GM20000 (cell line): Measurements from ENCODE around the gene HLA-DQA2.

Source experiments
- DNase-seq: peaks from one replicate; pipeline ENCODE4 v3.0.0; 2012; ENCODE audit warnings: low spot score
- TF ChIP-seq, protein P1 (sequence below): IDR thresholded peaks from 2 replicates; pipeline ENCODE4 v1.5.1; 2012; ENCODE audit warnings: mild to moderate bottlenecking, control low read depth; ENCODE audit errors: extremely low read depth, missing control alignments

The HLA-DQA2 gene

DNA sequence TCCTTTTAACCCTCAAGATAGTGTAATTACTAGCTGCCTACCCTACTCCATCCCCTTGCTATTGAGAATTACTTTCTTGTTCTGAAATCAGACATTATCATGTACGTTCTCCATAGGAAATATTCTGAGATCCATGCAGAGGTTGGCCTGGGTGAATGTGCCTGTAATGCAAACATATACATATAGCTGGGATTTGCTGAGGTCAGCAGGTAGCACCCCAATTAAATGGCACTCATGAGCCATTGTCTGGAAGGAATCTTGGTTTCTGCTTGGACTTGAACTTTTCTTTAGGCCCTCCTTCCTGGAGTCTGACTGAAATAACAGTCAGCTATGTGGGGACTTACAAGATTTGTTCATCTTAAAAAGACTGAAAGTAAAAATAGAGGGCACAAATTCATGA, 18.5 kb downstream of the HLA-DQA2 start:
- no peak for DNase-seq
- TF ChIP-seq, protein P1, sequence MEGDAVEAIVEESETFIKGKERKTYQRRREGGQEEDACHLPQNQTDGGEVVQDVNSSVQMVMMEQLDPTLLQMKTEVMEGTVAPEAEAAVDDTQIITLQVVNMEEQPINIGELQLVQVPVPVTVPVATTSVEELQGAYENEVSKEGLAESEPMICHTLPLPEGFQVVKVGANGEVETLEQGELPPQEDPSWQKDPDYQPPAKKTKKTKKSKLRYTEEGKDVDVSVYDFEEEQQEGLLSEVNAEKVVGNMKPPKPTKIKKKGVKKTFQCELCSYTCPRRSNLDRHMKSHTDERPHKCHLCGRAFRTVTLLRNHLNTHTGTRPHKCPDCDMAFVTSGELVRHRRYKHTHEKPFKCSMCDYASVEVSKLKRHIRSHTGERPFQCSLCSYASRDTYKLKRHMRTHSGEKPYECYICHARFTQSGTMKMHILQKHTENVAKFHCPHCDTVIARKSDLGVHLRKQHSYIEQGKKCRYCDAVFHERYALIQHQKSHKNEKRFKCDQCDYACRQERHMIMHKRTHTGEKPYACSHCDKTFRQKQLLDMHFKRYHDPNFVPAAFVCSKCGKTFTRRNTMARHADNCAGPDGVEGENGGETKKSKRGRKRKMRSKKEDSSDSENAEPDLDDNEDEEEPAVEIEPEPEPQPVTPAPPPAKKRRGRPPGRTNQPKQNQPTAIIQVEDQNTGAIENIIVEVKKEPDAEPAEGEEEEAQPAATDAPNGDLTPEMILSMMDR: no peak

DNA sequence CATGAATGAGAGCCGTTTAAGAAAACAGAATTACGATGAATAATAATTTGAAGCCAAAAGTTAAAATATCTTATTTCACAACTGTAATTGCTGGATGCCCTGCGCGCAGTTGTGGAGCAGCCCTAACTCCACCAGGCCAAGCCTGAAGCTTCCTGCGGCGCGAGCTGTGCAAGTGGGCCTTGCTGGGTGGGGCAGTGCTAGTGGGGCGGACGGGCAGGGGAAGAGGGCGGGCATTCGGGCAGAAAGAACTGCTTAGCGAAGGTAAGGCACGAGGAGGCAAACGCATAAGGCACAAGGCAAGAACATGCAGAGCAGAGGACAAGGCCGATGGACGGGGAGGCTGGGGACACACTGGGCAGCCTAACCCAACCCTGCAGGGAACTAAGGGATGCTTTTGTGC, 19.9 kb downstream of the HLA-DQA2 start:
- TF ChIP-seq, protein P1: no peak
- no peak for DNase-seq

DNA sequence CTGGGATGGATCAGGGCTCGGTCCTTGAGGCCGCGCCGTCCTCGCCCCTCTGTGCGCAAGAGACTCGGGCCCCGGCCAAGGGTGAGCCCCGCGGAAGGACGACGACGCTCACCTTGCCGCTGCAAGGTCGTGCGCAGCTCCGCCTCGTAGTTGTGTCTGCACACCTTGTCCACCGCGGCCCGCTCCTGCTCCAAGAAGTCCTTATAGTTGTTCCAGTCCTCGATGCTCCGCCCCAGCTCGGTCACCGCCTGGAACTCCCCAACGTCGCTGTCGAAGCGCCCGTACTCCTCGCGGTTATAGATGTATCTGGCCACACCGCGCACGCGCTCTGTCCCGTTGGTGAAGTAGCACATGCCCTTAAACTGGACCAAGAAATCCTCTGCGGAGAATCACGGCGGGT, 20.4 kb downstream of the HLA-DQA2 start:
- DNase-seq: no peak
- TF ChIP-seq, protein P1: no peak

DNA sequence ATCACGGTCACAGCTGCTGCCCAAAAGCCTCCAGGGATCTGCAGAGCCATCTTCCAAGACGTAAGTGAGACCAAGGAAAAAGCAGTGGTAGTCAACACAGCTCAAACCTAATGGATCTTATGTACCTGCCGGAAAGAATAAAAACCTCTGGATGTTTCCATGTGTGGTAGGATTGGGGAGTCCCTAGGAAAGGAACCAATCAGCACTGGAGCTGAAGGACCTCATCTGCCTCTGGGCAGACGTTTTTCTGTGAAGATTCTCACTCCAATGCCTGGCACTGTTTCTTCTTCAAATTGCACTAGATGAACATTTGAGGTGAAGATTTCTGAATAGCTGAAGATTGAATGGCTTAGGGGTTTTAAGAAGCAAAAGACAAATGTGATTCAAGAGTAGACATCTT, 22.2 kb downstream of the HLA-DQA2 start, which contains the start of gene HLA-DQB2:
Gene HLA-DQB2, minus strand, starts transcription at position 112 of the 400 bp plus-strand sequence. Its CDS starts 62 bp downstream, at position 50.
- TF ChIP-seq, protein P1: no peak
- DNase-seq: no peak

DNA sequence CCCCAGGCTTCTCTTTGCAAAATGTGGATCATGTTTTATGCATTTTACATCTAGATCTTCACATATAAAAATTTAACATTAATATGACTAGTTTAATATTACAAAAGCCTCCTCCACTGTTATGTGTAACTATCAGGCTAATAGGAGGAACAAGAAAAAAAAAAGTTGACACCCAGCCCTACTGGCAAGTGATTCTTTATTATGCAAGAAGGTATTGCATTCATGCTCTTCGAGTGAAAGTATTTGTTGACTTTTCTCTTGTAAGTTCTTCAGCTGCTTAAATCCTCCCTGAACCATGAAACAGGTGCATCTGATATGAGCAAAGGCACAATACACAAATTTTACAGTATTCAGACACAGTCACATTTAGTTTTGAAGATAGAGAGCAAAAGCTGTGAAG, 22.9 kb downstream of the HLA-DQA2 start:
- TF ChIP-seq, protein P1: no peak
- no peak for DNase-seq

DNA sequence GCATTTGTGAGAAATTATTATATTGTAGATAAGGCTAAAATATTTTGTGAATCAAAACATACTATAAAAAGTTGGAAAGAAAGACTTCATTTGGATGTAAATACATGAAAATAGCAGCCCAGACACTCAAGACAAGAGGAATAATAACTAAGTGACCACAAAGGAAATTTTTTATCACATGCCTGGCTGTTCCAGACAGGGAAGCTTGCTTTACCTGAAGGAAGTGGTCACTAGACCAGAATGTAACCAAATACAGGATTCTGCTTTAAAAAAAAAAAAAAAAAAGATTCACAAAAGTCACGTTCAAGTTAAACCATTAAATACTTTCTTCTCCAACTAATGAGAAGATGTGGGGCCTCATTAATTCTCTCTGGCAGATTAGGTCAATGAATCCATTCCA, 31.5 kb downstream of the HLA-DQA2 start:
- DNase-seq: no peak
- TF ChIP-seq, protein P1: no peak

DNA sequence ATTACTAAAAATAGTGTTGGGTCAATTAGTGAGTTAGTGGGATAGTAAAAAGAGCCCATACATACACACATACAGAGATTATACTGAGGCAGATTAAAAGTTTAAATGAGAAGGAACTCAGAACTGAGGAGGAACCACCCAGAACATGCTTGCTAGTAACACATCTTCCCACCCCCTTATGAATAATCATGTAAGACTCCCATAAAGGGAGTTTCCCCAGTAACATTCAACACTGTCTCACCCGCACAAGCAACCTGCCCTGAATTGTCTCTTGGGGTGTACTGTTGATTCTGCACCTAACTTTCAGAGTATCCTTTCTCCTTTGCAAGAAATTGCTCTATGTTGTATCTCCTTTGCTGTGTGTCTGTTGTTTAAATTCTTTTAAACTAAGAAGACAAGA, 33.2 kb downstream of the HLA-DQA2 start:
- DNase-seq: no peak
- TF ChIP-seq, protein P1: no peak
